CD4-positive, alpha-beta T cell (primary cell): ENCODE data around the gene MYD88. TPM values are rescaled to one million over a fixed set of nuclear protein-coding genes. Genes with fewer than 3 reads are reported as not detected.
A peak's percentile ranks its signal among the peaks of the same experiment; 100 is the strongest.

ENCODE experiments used
- ATAC-seq: fragments of 200-7000 bp; cut with Tn5 transposase; one replicate; pipeline ENCODE4 v1.10.0; 2022; ENCODE audit warnings: mild to moderate bottlenecking; ENCODE audit not compliant: poor library complexity
- CTCF ChIA-PET: fragments of 350-600 bp; sonication (Branson Sonifier 250); formaldehyde crosslinking; loops from one replicate; lab custom pipeline; 2021; ENCODE audit warnings: antibody characterized with exemption, inconsistent platforms; lab: Charles Lee
- POLR2A ChIA-PET: fragments of 350-600 bp; sonication (Branson Sonifier 250); formaldehyde crosslinking; loops from one replicate; lab custom pipeline; 2021; ENCODE audit warnings: antibody characterized with exemption, inconsistent platforms; lab: Charles Lee
- DNase-seq, 14 experiments: peaks; one replicate each; pipeline ENCODE4 v3.0.0-alpha.2; 2013 to 2020; ENCODE audit warnings: mixed read lengths in 2 of 14
- H3K27ac ChIP-seq, 2 donors: one replicate each; pipeline versions ENCODE4 v1.5.1 to v1.7.0; 2013; ENCODE audit warnings: low read length in 2 of 2, low read depth in 1 of 2, mild to moderate bottlenecking in 1 of 2
- H3K27me3 ChIP-seq, 2 experiments: 1 replicate in 1 of 2; 2 replicates in 1 of 2; pipeline versions ENCODE4 v1.6.1 to v1.7.0; 2013; ENCODE audit warnings: low read length in 2 of 2, control low read depth in 1 of 2, mild to moderate bottlenecking in 1 of 2, moderate library complexity in 1 of 2; ENCODE audit not compliant: insufficient read depth in 2 of 2, control insufficient read depth in 1 of 2
- H3K36me3 ChIP-seq: one replicate; pipeline ENCODE4 v1.6.1; 2013; ENCODE audit warnings: low read length, control low read depth; ENCODE audit not compliant: insufficient read depth
- H3K4me1 ChIP-seq: one replicate; pipeline ENCODE4 v1.6.1; 2013; ENCODE audit warnings: low read length, control low read depth; ENCODE audit not compliant: insufficient read depth
- H3K4me3 ChIP-seq: one replicate; pipeline ENCODE4 v1.5.1; 2013; ENCODE audit warnings: mild to moderate bottlenecking, low read length, moderate library complexity
- H3K9me3 ChIP-seq, 2 experiments: 1 replicate in 1 of 2; 2 replicates in 1 of 2; pipeline versions ENCODE4 v1.6.1 to v1.7.0; 2013; ENCODE audit warnings: low read length in 2 of 2, mild to moderate bottlenecking in 2 of 2, control low read depth in 1 of 2, moderate library complexity in 1 of 2; ENCODE audit not compliant: control insufficient read depth in 1 of 2, insufficient read depth in 1 of 2
- H3K27ac Mint-ChIP-seq: one replicate; pipeline ENCODE4 v1.8.0; 2020; ENCODE audit warnings: mixed read lengths
- H3K27me3 Mint-ChIP-seq: one replicate; pipeline ENCODE4 v1.8.0; 2021; ENCODE audit warnings: mixed read lengths
- H3K36me3 Mint-ChIP-seq: one replicate; pipeline ENCODE4 v1.8.0; 2021; ENCODE audit warnings: low read depth, mixed read lengths
- H3K4me1 Mint-ChIP-seq: one replicate; pipeline ENCODE4 v1.8.0; 2021; ENCODE audit warnings: low read depth, mixed read lengths
- H3K4me3 Mint-ChIP-seq: one replicate; pipeline ENCODE4 v1.8.0; 2020; ENCODE audit warnings: mild to moderate bottlenecking, mixed read lengths
- H3K9me3 Mint-ChIP-seq: one replicate; pipeline ENCODE4 v1.8.0; 2020; ENCODE audit warnings: mixed read lengths
- intact Hi-C, 2 experiments: fragments of 100-400 bp; cut with DNase I in 1 of 2; cut with micrococcal nuclease in 1 of 2; formaldehyde crosslinking; loops; one replicate each; pipeline versions ENCODE4 v1.15.1 to v1.9.0; 2023 to 2025; cut with DNase I, micrococcal nuclease
- polyA plus RNA-seq, 2 donors: library from polyadenylated mRNA; unstranded; fragments of 120-200 nt; gene quantifications; one replicate each; pipeline ENCODE4 v1.2.1, GENCODE V29; 2013
- total RNA-seq, 174 experiments: library from RNA in 2 of 174; stranded (reverse) in 2 of 174; gene quantifications; one replicate each; pipeline ENCODE4 v1.2.3 and lab custom pipeline; 2021 to 2026
- TF ChIP-seq, protein P1 (sequence below): fragments of 200-600 bp; IDR thresholded peaks from one replicate; pipeline ENCODE4 v1.8.0; 2022; ENCODE audit warnings: antibody characterized with exemption, mild to moderate bottlenecking

Gene MYD88
- 10 to 100 TPM; 26.9 to 27.2 TPM for total RNA-seq
- polyA plus RNA-seq (2013, experiment 1 of 2), result 69.8 TPM
- 60.9 TPM for polyA plus RNA-seq (2013, experiment 2 of 2)
- total RNA-seq (lab: John Stamatoyannopoulos, UW), result 9.1 to 109 (median 40.8) reads per million in 172 experiments

DNA sequence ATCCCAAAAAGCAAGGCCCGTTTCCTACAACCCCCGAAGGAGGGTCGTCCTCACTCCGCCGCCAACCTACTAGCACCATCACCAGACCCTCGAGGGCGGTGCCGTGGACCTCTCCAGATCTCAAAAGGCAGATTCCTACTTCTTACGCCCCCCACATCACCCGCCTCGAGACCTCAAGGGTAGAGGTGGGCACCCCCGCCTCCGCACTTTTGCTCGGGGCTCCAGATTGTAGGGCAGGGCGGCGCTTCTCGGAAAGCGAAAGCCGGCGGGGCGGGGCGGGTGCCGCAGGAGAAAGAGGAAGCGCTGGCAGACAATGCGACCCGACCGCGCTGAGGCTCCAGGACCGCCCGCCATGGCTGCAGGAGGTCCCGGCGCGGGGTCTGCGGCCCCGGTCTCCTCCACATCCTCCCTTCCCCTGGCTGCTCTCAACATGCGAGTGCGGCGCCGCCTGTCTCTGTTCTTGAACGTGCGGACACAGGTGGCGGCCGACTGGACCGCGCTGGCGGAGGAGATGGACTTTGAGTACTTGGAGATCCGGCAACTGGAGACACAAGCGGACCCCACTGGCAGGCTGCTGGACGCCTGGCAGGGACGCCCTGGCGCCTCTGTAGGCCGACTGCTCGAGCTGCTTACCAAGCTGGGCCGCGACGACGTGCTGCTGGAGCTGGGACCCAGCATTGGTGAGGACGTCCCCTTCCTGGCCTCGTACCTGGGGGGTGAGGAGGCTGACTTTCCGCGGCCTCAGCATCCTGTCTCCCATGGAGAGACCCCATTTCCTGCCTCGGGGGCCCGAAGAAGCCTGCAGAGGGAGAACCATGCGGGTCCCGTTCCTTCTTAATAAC, at the start of gene MYD88:
TSS of gene MYD88 (plus strand) at position 313 of the 842 bp plus-strand sequence. CDS start at position 353, 40 bp downstream.
- peak within 1 kb of the TSS; percentile 99 for H3K4me3 Mint-ChIP-seq

DNA sequence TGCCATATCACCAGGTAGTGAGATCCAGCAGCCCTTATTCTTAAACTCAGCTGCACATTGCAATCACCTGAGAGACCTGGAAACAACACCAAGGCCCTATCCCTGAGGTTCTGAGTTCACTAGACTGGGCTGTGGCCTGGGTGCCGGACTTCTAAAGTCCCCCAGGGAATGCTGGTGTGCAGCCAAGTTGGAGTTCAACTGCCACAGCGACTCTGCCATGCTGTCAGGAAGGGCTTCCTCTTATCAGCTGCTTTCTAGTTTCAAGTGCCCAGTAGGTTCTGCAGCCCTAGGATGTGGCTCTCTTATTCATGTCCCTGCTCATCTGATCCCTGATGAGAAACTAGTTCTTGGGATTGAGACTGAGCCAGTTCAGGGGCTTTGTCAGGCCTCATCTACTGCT, 49.3 kb upstream of the MYD88 start:
- CTCF ChIA-PET, result no interaction called here
- no peaks in the 10 kb centered on the region for H3K27me3 Mint-ChIP-seq
- no peaks in the 10 kb centered on the region for H3K27me3 ChIP-seq
- POLR2A ChIA-PET, result no interaction called here
- no peaks in the 10 kb centered on the region for H3K4me1 ChIP-seq
- no peak overlapping the region for H3K27ac ChIP-seq
- no peak overlapping the region for H3K27ac Mint-ChIP-seq
- H3K4me1 Mint-ChIP-seq, result no peaks in the 10 kb centered on the region
- peaks cover 4 to 5% of the 10 kb centered on the region in 2 experiments for H3K9me3 ChIP-seq
- H3K9me3 Mint-ChIP-seq, result peaks cover 2% of the 10 kb centered on the region
- TF ChIP-seq, protein P1, sequence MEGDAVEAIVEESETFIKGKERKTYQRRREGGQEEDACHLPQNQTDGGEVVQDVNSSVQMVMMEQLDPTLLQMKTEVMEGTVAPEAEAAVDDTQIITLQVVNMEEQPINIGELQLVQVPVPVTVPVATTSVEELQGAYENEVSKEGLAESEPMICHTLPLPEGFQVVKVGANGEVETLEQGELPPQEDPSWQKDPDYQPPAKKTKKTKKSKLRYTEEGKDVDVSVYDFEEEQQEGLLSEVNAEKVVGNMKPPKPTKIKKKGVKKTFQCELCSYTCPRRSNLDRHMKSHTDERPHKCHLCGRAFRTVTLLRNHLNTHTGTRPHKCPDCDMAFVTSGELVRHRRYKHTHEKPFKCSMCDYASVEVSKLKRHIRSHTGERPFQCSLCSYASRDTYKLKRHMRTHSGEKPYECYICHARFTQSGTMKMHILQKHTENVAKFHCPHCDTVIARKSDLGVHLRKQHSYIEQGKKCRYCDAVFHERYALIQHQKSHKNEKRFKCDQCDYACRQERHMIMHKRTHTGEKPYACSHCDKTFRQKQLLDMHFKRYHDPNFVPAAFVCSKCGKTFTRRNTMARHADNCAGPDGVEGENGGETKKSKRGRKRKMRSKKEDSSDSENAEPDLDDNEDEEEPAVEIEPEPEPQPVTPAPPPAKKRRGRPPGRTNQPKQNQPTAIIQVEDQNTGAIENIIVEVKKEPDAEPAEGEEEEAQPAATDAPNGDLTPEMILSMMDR, result no peak
- intact Hi-C loops, result no loop called here
- H3K4me3 Mint-ChIP-seq, result no peak overlapping the region
- no peak for DNase-seq
- ATAC-seq, result no peak
- no peaks in the 10 kb centered on the region for H3K36me3 ChIP-seq
- H3K4me3 ChIP-seq, result no peak overlapping the region
- peaks cover 13% of the 10 kb centered on the region for H3K36me3 Mint-ChIP-seq

More for the DNA sequence above, at the start of gene MYD88:
- TF ChIP-seq, protein P1, result no peak
- peak; percentile 62 for ATAC-seq
- H3K27me3 ChIP-seq, result no peaks in the 10 kb centered on the region
- H3K9me3 ChIP-seq, result no peaks in the 10 kb centered on the region
- DNase-seq, result peak; percentile 70 to 89 (median 80)
- POLR2A ChIA-PET, result interaction anchor here (0.8 to 4.8 kb wide), 7 partner anchors 14 to 141 kb away, joined by 3 to 208 read pairs (median 4); partner anchors contain the start of genes DLEC1 and OXSR1
- H3K27ac ChIP-seq, result peak within 1 kb of the TSS; percentile 80 to 83
- H3K36me3 Mint-ChIP-seq, result peaks cover 72% of the 10 kb centered on the region
- CTCF ChIA-PET, result interaction anchor here (0.7 to 0.9 kb wide), 3 partner anchors 26 to 100 kb away, joined by 3 read pairs; partner anchors contain the start of genes DLEC1 and OXSR1
- H3K27ac Mint-ChIP-seq, result peak within 1 kb of the TSS; percentile 87
- intact Hi-C loops, result loop anchor here (1.0 to 10.0 kb wide), 7 partner anchors 26 to 1266 kb away; partner anchors contain the start of genes DLEC1 (in 1 of the 2), EPM2AIP1 (in 1 of the 2), EXOG (in 1 of the 2) and MLH1 (in 1 of the 2)
- H3K9me3 Mint-ChIP-seq, result no peaks in the 10 kb centered on the region
- no peaks in the 10 kb centered on the region for H3K27me3 Mint-ChIP-seq
- H3K36me3 ChIP-seq, result peaks cover 31% of the 10 kb centered on the region
- H3K4me1 ChIP-seq, result peaks cover 61% of the 10 kb centered on the region
- peaks cover 66% of the 10 kb centered on the region for H3K4me1 Mint-ChIP-seq
- H3K4me3 ChIP-seq, result peak within 1 kb of the TSS; percentile 95

DNA sequence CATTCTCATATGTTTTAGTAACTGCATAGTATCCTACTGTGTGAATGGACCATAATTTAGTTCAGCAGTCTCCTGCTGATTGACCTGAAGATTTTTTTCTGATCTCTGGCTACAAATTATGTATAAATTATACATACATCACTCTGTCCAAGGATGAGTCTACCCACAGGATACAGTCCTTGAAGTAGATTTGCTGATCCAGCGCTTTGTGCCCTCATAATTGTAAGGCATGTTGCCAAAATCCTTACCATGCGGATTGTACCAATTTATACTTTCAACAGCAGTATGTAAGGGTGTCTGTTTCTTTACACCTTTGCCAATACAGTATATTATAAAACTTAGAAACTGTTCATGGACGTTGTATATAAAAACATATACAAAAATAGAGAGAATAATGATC, 48.0 kb upstream of the MYD88 start:
- no peak for ATAC-seq
- Histone ChIP-seq H3K4me1 (no peaks in the 10 kb centered on the region), H3K9me3 (no peaks in the 10 kb centered on the region), H3K27ac (no peak overlapping the region), H3K4me3 (no peak overlapping the region), H3K27me3 (no peaks in the 10 kb centered on the region), H3K36me3 (no peaks in the 10 kb centered on the region)
- TF ChIP-seq, protein P1, result no peak
- ChIA-PET POLR2A (no interaction called here), CTCF (no interaction called here)
- intact Hi-C loops, result no loop called here
- Mint-ChIP-seq H3K27ac (no peak overlapping the region), H3K9me3 (no peaks in the 10 kb centered on the region), H3K27me3 (no peaks in the 10 kb centered on the region), H3K4me1 (no peaks in the 10 kb centered on the region), H3K4me3 (no peak overlapping the region), H3K36me3 (peaks cover 1% of the 10 kb centered on the region)
- DNase-seq, result no peak
